GM18498 (cell line): Measurements from ENCODE around the gene PPIB.
A peak's percentile ranks its signal among the peaks of the same experiment; 100 is the strongest.

ENCODE experiments used
- ATAC-seq: cut with Tn5 transposase; IDR thresholded peaks from one replicate; pipeline ENCODE4 v1.9.1; 2021; ENCODE audit warnings: mild to moderate bottlenecking, moderate library complexity; ENCODE audit not compliant: unreplicated experiment

Gene PPIB

GRCh38 chr15:64162869-64163658, at the start of gene PPIB:
Gene PPIB (minus strand): TSS chr15:64163022. CDS start chr15:64162986, 36 bp downstream.
- ATAC-seq: peak; percentile 93

GRCh38 chr15:64211696-64212095, 48.9 kb upstream of the PPIB start:
- ATAC-seq: no peak

- no peak for ATAC-seq
Observed at GRCh38 chr15:64210371-64210770, 47.5 kb upstream of the PPIB start.

GRCh38 chr15:64209680-64210334, 47.0 kb upstream of the PPIB start:
- ATAC-seq: no peak

- ATAC-seq: no peak
Observed at GRCh38 chr15:64205202-64205601, 42.4 kb upstream of the PPIB start.

- no peak for ATAC-seq
Observed at GRCh38 chr15:64197425-64197824, 34.6 kb upstream of the PPIB start.

GRCh38 chr15:64193971-64194370, 31.1 kb upstream of the PPIB start:
- no peak for ATAC-seq

GRCh38 chr15:64191971-64192830, 29.4 kb upstream of the PPIB start:
- ATAC-seq: no peak

- no peak for ATAC-seq
Observed at GRCh38 chr15:64187396-64188191, 24.8 kb upstream of the PPIB start.

- no peak for ATAC-seq
Observed at GRCh38 chr15:64185146-64185911, 22.5 kb upstream of the PPIB start.

- no peak for ATAC-seq
Observed at GRCh38 chr15:64182859-64183370, 20.1 kb upstream of the PPIB start.

GRCh38 chr15:64180235-64180824, 17.5 kb upstream of the PPIB start:
- peak; percentile 69 for ATAC-seq

GRCh38 chr15:64166102-64166890, 3.5 kb upstream of the PPIB start:
- no peak for ATAC-seq

- ATAC-seq: no peak
Observed at GRCh38 chr15:64164436-64164835, 1.6 kb upstream of the PPIB start.

- peak; percentile 16 for ATAC-seq
Observed at GRCh38 chr15:64163659-64164362, 989 bp upstream of the PPIB start.

GRCh38 chr15:64162478-64162868, 349 bp downstream of the PPIB start:
- ATAC-seq: peak; percentile 18

- no peak for ATAC-seq
Observed at GRCh38 chr15:64161688-64162477, 939 bp downstream of the PPIB start.
